NCI-H1105 (cell line): ENCODE results near the gene PALM2AKAP2.
A peak's percentile ranks its signal among the peaks of the same experiment; 100 is the strongest.

Experiments used
- DNase-seq: peaks from one replicate; lab custom pipeline; 2025; lab: John Stamatoyannopoulos, UW

PALM2AKAP2 gene

GRCh38 chr9:109779711-109780452 is at the start of gene PALM2AKAP2:
TSS of gene PALM2AKAP2 (plus strand) at chr9:109780198. CDS start at chr9:109780489, 291 bp downstream.
- DNase-seq: peak; percentile 39

- peak; percentile 45 for DNase-seq
These were observed 49.8 kb upstream of the PALM2AKAP2 start for GRCh38 chr9:109730228-109730627.

- no peak for DNase-seq
These were observed 46.3 kb upstream of the PALM2AKAP2 start for GRCh38 chr9:109733690-109734089.

GRCh38 chr9:109734814-109735213 is 45.2 kb upstream of the PALM2AKAP2 start:
- no peak for DNase-seq

GRCh38 chr9:109735801-109736200 is 44.2 kb upstream of the PALM2AKAP2 start:
- DNase-seq: no peak

- no peak for DNase-seq
These were observed 42.7 kb upstream of the PALM2AKAP2 start for GRCh38 chr9:109737295-109737694.

GRCh38 chr9:109739760-109740159 is 40.2 kb upstream of the PALM2AKAP2 start:
- DNase-seq: no peak

- no peak for DNase-seq
These were observed 37.1 kb upstream of the PALM2AKAP2 start for GRCh38 chr9:109742776-109743348.

- no peak for DNase-seq
These were observed 36.3 kb upstream of the PALM2AKAP2 start for GRCh38 chr9:109743696-109744095.

GRCh38 chr9:109745335-109746283 is 34.4 kb upstream of the PALM2AKAP2 start:
- DNase-seq: peak; percentile 33

- no peak for DNase-seq
These were observed 28.7 kb upstream of the PALM2AKAP2 start for GRCh38 chr9:109751253-109751652.

GRCh38 chr9:109753308-109753707 is 26.7 kb upstream of the PALM2AKAP2 start:
- no peak for DNase-seq

GRCh38 chr9:109755040-109755439 is 25.0 kb upstream of the PALM2AKAP2 start:
- no peak for DNase-seq

- DNase-seq: no peak
These were observed 20.4 kb upstream of the PALM2AKAP2 start for GRCh38 chr9:109759589-109759988.

- DNase-seq: no peak
These were observed 14.7 kb upstream of the PALM2AKAP2 start for GRCh38 chr9:109765278-109765677.

GRCh38 chr9:109765830-109766229 is 14.2 kb upstream of the PALM2AKAP2 start:
- DNase-seq: no peak

GRCh38 chr9:109766351-109766750 is 13.6 kb upstream of the PALM2AKAP2 start:
- no peak for DNase-seq

- DNase-seq: no peak
These were observed 12.6 kb upstream of the PALM2AKAP2 start for GRCh38 chr9:109767404-109767803.

- no peak for DNase-seq
These were observed 12.2 kb upstream of the PALM2AKAP2 start for GRCh38 chr9:109767814-109768213.

- no peak for DNase-seq
These were observed 10.7 kb upstream of the PALM2AKAP2 start for GRCh38 chr9:109769250-109769649.

GRCh38 chr9:109770101-109770500 is 9.9 kb upstream of the PALM2AKAP2 start:
- DNase-seq: no peak

- DNase-seq: no peak
These were observed 8.9 kb upstream of the PALM2AKAP2 start for GRCh38 chr9:109771087-109771486.
